Chondrocyte (in vitro differentiated cells): Measurements from ENCODE around the gene RIPPLY3. TPM values are rescaled to one million over a fixed set of nuclear protein-coding genes. Genes with fewer than 3 reads are reported as not detected.

Experiments used
- DNase-seq: peaks from one replicate; pipeline ENCODE4 v3.0.0; 2021; ENCODE audit warnings: mixed read lengths, low spot score
- H3K27ac Mint-ChIP-seq: one replicate; pipeline ENCODE4 v1.8.0; 2021; ENCODE audit warnings: mild to moderate bottlenecking, moderate library complexity, mixed read lengths; ENCODE audit not compliant: unreplicated experiment
- H3K27me3 Mint-ChIP-seq: 2 replicates; pipeline ENCODE4 v1.8.0; 2021; ENCODE audit warnings: low read depth, mixed read lengths
- H3K36me3 Mint-ChIP-seq: 2 replicates; pipeline ENCODE4 v1.8.0; 2021; ENCODE audit warnings: low read depth, mixed read lengths
- H3K4me1 Mint-ChIP-seq: 2 replicates; pipeline ENCODE4 v1.8.0; 2021; ENCODE audit warnings: low read depth, mild to moderate bottlenecking, mixed read lengths
- H3K4me3 Mint-ChIP-seq: one replicate; pipeline ENCODE4 v1.8.0; 2021; ENCODE audit warnings: mild to moderate bottlenecking, moderate library complexity, mixed read lengths; ENCODE audit not compliant: unreplicated experiment
- H3K9me3 Mint-ChIP-seq: 2 replicates; pipeline ENCODE4 v1.8.0; 2021; ENCODE audit warnings: low read depth, mixed read lengths
- CTCF ChIP-seq: fragments of 200-600 bp; sonication (generic); IDR thresholded peaks from 2 replicates; pipeline ENCODE4 v1.5.0; 2021; ENCODE audit warnings: antibody characterized with exemption, mild to moderate bottlenecking, moderate library complexity
- total RNA-seq: library from RNA; stranded (reverse); gene quantifications from 3 replicates; pipeline ENCODE4 v1.2.1, GENCODE V29; 2021

Gene RIPPLY3
- total RNA-seq, 1 donor from 2014 or later: 0.37 TPM

- Mint-ChIP-seq H3K27me3 (no peaks in the 10 kb centered on the region), H3K27ac (peak overlapping the region; percentile 66), H3K4me3 (no peak overlapping the region), H3K36me3 (no peaks in the 10 kb centered on the region), H3K4me1 (peaks cover 15% of the 10 kb centered on the region), H3K9me3 (no peaks in the 10 kb centered on the region)
- no peak for DNase-seq
- no peak for TF ChIP-seq CTCF
These were observed 30.2 kb upstream of the RIPPLY3 start for GRCh38 chr21:36976228-36976861.

- H3K9me3 Mint-ChIP-seq: no peaks in the 10 kb centered on the region
- TF ChIP-seq CTCF: peak; percentile 96
- H3K27ac Mint-ChIP-seq: peak overlapping the region; percentile 66
- H3K36me3 Mint-ChIP-seq: no peaks in the 10 kb centered on the region
- no peaks in the 10 kb centered on the region for H3K27me3 Mint-ChIP-seq
- no peak for DNase-seq
- peaks cover 15% of the 10 kb centered on the region for H3K4me1 Mint-ChIP-seq
- H3K4me3 Mint-ChIP-seq: no peak overlapping the region
These were observed 29.4 kb upstream of the RIPPLY3 start for GRCh38 chr21:36976882-36977651.

GRCh38 chr21:36980280-36981048, 26.0 kb upstream of the RIPPLY3 start:
- no peaks in the 10 kb centered on the region for H3K36me3 Mint-ChIP-seq
- H3K4me3 Mint-ChIP-seq: peak overlapping the region; percentile 67
- H3K9me3 Mint-ChIP-seq: no peaks in the 10 kb centered on the region
- H3K4me1 Mint-ChIP-seq: peaks cover 15% of the 10 kb centered on the region
- no peaks in the 10 kb centered on the region for H3K27me3 Mint-ChIP-seq
- H3K27ac Mint-ChIP-seq: peak overlapping the region; percentile 74
- peak; percentile 18 for TF ChIP-seq CTCF
- no peak for DNase-seq

GRCh38 chr21:36981049-36981391, 25.5 kb upstream of the RIPPLY3 start:
- no peaks in the 10 kb centered on the region for H3K9me3 Mint-ChIP-seq
- DNase-seq: no peak
- peaks cover 15% of the 10 kb centered on the region for H3K4me1 Mint-ChIP-seq
- peak overlapping the region; percentile 67 for H3K4me3 Mint-ChIP-seq
- TF ChIP-seq CTCF: no peak
- H3K27me3 Mint-ChIP-seq: no peaks in the 10 kb centered on the region
- H3K27ac Mint-ChIP-seq: peak overlapping the region; percentile 49
- H3K36me3 Mint-ChIP-seq: no peaks in the 10 kb centered on the region

- DNase-seq: no peak
- H3K4me1 Mint-ChIP-seq: peaks cover 10% of the 10 kb centered on the region
- TF ChIP-seq CTCF: no peak
- no peak overlapping the region for H3K27ac Mint-ChIP-seq
- H3K36me3 Mint-ChIP-seq: no peaks in the 10 kb centered on the region
- H3K27me3 Mint-ChIP-seq: no peaks in the 10 kb centered on the region
- no peaks in the 10 kb centered on the region for H3K9me3 Mint-ChIP-seq
- no peak overlapping the region for H3K4me3 Mint-ChIP-seq
These were observed 24.4 kb upstream of the RIPPLY3 start for GRCh38 chr21:36981977-36982700.
